Chondrocyte (in vitro differentiated cells): ENCODE measurements around the gene L3HYPDH. TPM values are rescaled to one million over a fixed set of nuclear protein-coding genes. Genes with fewer than 3 reads are reported as not detected.

Experiments used
- DNase-seq: peaks from one replicate; pipeline ENCODE4 v3.0.0; 2021; ENCODE audit warnings: mixed read lengths, low spot score
- H3K27ac Mint-ChIP-seq: one replicate; pipeline ENCODE4 v1.8.0; 2021; ENCODE audit warnings: mild to moderate bottlenecking, moderate library complexity, mixed read lengths; ENCODE audit not compliant: unreplicated experiment
- H3K27me3 Mint-ChIP-seq: 2 replicates; pipeline ENCODE4 v1.8.0; 2021; ENCODE audit warnings: low read depth, mixed read lengths
- H3K36me3 Mint-ChIP-seq: 2 replicates; pipeline ENCODE4 v1.8.0; 2021; ENCODE audit warnings: low read depth, mixed read lengths
- H3K4me1 Mint-ChIP-seq: 2 replicates; pipeline ENCODE4 v1.8.0; 2021; ENCODE audit warnings: low read depth, mild to moderate bottlenecking, mixed read lengths
- H3K4me3 Mint-ChIP-seq: one replicate; pipeline ENCODE4 v1.8.0; 2021; ENCODE audit warnings: mild to moderate bottlenecking, moderate library complexity, mixed read lengths; ENCODE audit not compliant: unreplicated experiment
- H3K9me3 Mint-ChIP-seq: 2 replicates; pipeline ENCODE4 v1.8.0; 2021; ENCODE audit warnings: low read depth, mixed read lengths
- total RNA-seq: library from RNA; stranded (reverse); gene quantifications from 3 replicates; pipeline ENCODE4 v1.2.1, GENCODE V29; 2021
- TF ChIP-seq, protein P1 (sequence below): fragments of 200-600 bp; sonication (generic); IDR thresholded peaks from 2 replicates; pipeline ENCODE4 v1.5.0; 2021; ENCODE audit warnings: antibody characterized with exemption, mild to moderate bottlenecking, moderate library complexity

Gene L3HYPDH
- total RNA-seq, 1 donor from 2014 or later = 35.3 TPM

DNA sequence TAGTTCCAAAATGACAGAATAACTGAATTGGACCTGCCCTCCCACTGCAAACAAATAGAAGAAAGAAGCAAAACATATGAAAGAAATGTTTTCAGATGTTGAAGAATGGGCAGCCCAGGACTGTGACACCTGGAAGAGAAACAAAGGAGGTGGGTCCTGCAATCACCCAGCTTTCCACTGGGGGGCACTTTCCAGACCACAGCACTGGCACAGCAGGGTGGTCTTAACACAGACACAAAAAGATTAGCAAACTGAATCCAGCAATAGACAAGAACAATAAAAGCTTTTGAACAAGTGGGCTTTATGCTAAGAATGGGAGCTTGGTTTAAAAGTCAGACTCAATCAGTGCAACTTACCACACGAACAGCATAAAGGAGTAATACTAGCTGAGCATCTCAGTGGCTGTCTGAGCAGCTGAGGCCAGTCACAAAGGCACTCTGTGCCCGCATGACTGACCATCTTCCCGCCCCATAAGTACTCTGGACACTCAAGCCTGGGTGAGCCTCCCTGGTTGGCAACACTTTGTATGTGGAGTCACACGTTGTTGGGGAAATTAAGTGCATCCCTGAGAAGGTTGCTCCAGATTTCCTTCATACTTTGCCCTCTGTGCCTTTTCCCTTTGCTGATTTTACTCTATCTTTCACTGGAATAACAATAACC is 27.8 kb upstream of the L3HYPDH start:
- TF ChIP-seq, protein P1, sequence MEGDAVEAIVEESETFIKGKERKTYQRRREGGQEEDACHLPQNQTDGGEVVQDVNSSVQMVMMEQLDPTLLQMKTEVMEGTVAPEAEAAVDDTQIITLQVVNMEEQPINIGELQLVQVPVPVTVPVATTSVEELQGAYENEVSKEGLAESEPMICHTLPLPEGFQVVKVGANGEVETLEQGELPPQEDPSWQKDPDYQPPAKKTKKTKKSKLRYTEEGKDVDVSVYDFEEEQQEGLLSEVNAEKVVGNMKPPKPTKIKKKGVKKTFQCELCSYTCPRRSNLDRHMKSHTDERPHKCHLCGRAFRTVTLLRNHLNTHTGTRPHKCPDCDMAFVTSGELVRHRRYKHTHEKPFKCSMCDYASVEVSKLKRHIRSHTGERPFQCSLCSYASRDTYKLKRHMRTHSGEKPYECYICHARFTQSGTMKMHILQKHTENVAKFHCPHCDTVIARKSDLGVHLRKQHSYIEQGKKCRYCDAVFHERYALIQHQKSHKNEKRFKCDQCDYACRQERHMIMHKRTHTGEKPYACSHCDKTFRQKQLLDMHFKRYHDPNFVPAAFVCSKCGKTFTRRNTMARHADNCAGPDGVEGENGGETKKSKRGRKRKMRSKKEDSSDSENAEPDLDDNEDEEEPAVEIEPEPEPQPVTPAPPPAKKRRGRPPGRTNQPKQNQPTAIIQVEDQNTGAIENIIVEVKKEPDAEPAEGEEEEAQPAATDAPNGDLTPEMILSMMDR = peak; percentile 67
- DNase-seq = no peak
- Mint-ChIP-seq H3K9me3 (peaks cover 20% of the 10 kb centered on the region), H3K4me1 (peaks cover 3% of the 10 kb centered on the region), H3K36me3 (peaks cover 3% of the 10 kb centered on the region), H3K4me3 (no peak overlapping the region), H3K27ac (no peak overlapping the region), H3K27me3 (peaks cover 19% of the 10 kb centered on the region)

DNA sequence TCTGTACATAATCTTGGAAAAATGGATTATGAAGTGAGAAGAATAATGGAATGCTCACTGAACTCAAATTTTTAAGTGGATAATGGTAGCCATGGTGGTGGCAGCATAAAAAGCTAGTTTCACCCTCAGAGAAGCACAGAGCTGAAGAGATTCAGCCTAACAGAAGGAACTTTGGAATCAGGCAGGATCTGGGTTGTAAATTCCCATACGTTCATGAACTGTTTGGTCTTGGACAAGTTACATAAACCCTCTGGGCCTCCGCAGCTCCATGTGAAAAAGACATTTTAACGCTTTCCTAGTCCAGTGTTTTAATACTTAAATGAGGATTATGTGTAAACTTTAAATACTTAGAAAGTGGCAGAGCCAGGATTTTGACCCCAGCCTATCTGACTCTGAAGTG is 26.8 kb upstream of the L3HYPDH start:
- TF ChIP-seq, protein P1 = no peak
- Mint-ChIP-seq H3K27ac (no peak overlapping the region), H3K36me3 (peaks cover 3% of the 10 kb centered on the region), H3K4me3 (no peak overlapping the region), H3K4me1 (peaks cover 3% of the 10 kb centered on the region), H3K27me3 (peaks cover 14% of the 10 kb centered on the region), H3K9me3 (peaks cover 15% of the 10 kb centered on the region)
- DNase-seq = no peak

- H3K27ac Mint-ChIP-seq = no peak overlapping the region
- peaks cover 10% of the 10 kb centered on the region for H3K27me3 Mint-ChIP-seq
- TF ChIP-seq, protein P1 = no peak
- DNase-seq = no peak
- no peak overlapping the region for H3K4me3 Mint-ChIP-seq
- peaks cover 4% of the 10 kb centered on the region for H3K36me3 Mint-ChIP-seq
- H3K4me1 Mint-ChIP-seq = peaks cover 3% of the 10 kb centered on the region
- peaks cover 10% of the 10 kb centered on the region for H3K9me3 Mint-ChIP-seq
Observed at GRCh38 chr14:59510001-59510400, 25.8 kb upstream of the L3HYPDH start.

- H3K4me3 Mint-ChIP-seq = no peak overlapping the region
- H3K27ac Mint-ChIP-seq = no peak overlapping the region
- peaks cover 4% of the 10 kb centered on the region for H3K9me3 Mint-ChIP-seq
- TF ChIP-seq, protein P1 = no peak
- H3K36me3 Mint-ChIP-seq = peaks cover 4% of the 10 kb centered on the region
- no peak for DNase-seq
- H3K27me3 Mint-ChIP-seq = peaks cover 7% of the 10 kb centered on the region
- peaks cover 3% of the 10 kb centered on the region for H3K4me1 Mint-ChIP-seq
Observed at GRCh38 chr14:59509101-59509500, 24.9 kb upstream of the L3HYPDH start.

DNA sequence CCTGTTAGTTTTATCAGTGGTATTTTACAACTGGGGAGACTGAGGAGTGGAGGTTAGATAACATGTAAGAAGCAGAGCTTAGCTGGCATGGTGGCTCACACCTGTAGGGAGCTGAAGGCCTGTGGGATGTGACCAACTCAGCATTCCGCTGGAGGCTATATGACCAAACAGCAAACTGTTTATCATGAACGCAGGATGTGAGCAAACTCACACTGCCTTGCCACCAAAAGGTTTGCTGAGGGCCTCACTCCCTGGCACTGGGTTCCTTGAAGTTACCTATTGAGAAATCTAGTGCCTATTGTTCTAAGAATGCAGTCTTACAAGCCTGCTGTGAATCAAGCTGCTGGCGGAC is 23.5 kb upstream of the L3HYPDH start:
- peaks cover 9% of the 10 kb centered on the region for H3K36me3 Mint-ChIP-seq
- no peak for DNase-seq
- TF ChIP-seq, protein P1 = no peak
- H3K9me3 Mint-ChIP-seq = no peaks in the 10 kb centered on the region
- no peak overlapping the region for H3K27ac Mint-ChIP-seq
- H3K27me3 Mint-ChIP-seq = peaks cover 3% of the 10 kb centered on the region
- H3K4me1 Mint-ChIP-seq = peaks cover 3% of the 10 kb centered on the region
- H3K4me3 Mint-ChIP-seq = no peak overlapping the region
